HCT116 (cell line): ENCODE results near the gene TM7SF3. TPM values are rescaled to one million over a fixed set of nuclear protein-coding genes. Genes with fewer than 3 reads are reported as not detected.

Source experiments
- ATAC-seq: fragments of 200-7000 bp; cut with Tn5 transposase; 2 replicates; pipeline ENCODE4 v1.9.1; 2020; ENCODE audit warnings: mild to moderate bottlenecking, moderate library complexity
- BruUV-seq: library from RNA; stranded (reverse); fragments of 400-500 nt; replicated peaks from 2 replicates; lab custom pipeline; 2021; lab: Mats Ljungman, UMichigan
- CTCF ChIA-PET: fragments of 300-600 bp; sonication (Branson Sonifier 250); formaldehyde crosslinking; loops from one replicate; lab custom pipeline; 2021; ENCODE audit warnings: antibody characterized with exemption; lab: Charles Lee
- POLR2A ChIA-PET: fragments of 300-600, 350-600 bp; sonication (Branson Sonifier 250); formaldehyde crosslinking; loops from one replicate; lab custom pipeline; 2021; ENCODE audit warnings: antibody characterized with exemption; lab: Charles Lee
- RAD21 ChIA-PET, 2 experiments: fragments of 300-600 bp; sonication (Branson Sonifier 250); formaldehyde crosslinking; loops; one replicate each; lab custom pipeline; 2023; ENCODE audit warnings: low total read pairs in 2 of 2; ENCODE audit not compliant: uncharacterized antibody in 2 of 2, unreplicated experiment in 2 of 2, low non-redundant PET in 1 of 2; lab: Charles Lee
- DNase-seq: peaks from one replicate; pipeline ENCODE4 v3.0.0-alpha.2; 2010; ENCODE audit warnings: low read depth, low spot score
- H2AFZ ChIP-seq: fragments of 200-600 bp; shearing (Covaris generic), sonication (generic); 2 replicates; pipeline ENCODE4 v1.6.1; 2017; ENCODE audit warnings: low read depth, mixed run types, mixed read lengths, antibody characterized with exemption, low read length; ENCODE audit not compliant: poor library complexity, severe bottlenecking
- H3K27ac ChIP-seq: 2 replicates; pipeline ENCODE4 v1.5.1; 2012; ENCODE audit warnings: low read depth, low read length
- H3K27me3 ChIP-seq: fragments of 200-600 bp; sonication (generic); 2 replicates; pipeline ENCODE4 v1.6.1; 2016; ENCODE audit warnings: mixed run types, low read length, mixed read lengths; ENCODE audit not compliant: insufficient read depth
- H3K36me3 ChIP-seq, 2 experiments: fragments of 200-500 bp in 1 of 2; fragments of 200-600 bp in 1 of 2; sonication (Bioruptor generic) in 1 of 2; sonication (generic) in 1 of 2; 2 replicates each; pipeline versions ENCODE4 v1.5.1 to v1.6.1; 2014 to 2016; ENCODE audit warnings: low read length in 2 of 2, inconsistent platforms in 1 of 2, mixed read lengths in 1 of 2, mixed run types in 1 of 2; ENCODE audit not compliant: insufficient read depth in 2 of 2, control insufficient read depth in 1 of 2
- H3K4me1 ChIP-seq, 2 experiments: fragments of 200-600 bp in 1 of 2; sonication (generic) in 1 of 2; 2 replicates each; pipeline versions ENCODE4 v1.5.1 to v1.6.1; 2012 to 2017; ENCODE audit warnings: low read length in 2 of 2, inconsistent platforms in 1 of 2, mild to moderate bottlenecking in 1 of 2, mixed read lengths in 1 of 2, mixed run types in 1 of 2, moderate library complexity in 1 of 2; ENCODE audit not compliant: insufficient read depth in 2 of 2, control insufficient read depth in 1 of 2
- H3K4me2 ChIP-seq: fragments of 200-600 bp; sonication (generic); 2 replicates; pipeline ENCODE4 v1.6.1; 2017; ENCODE audit warnings: mixed run types, low read length, mixed read lengths
- H3K4me3 ChIP-seq, 2 experiments: fragments of 200-600 bp in 1 of 2; sonication (generic) in 1 of 2; replicated peaks in 1 of 2; 2 replicates each; pipeline ENCODE4 v1.5.1; 2011 to 2016; ENCODE audit warnings: low read length in 2 of 2, control low read depth in 1 of 2, low read depth in 1 of 2, mild to moderate bottlenecking in 1 of 2, mixed read lengths in 1 of 2, mixed run types in 1 of 2
- H3K79me2 ChIP-seq: fragments of 200-600 bp; sonication (generic); 2 replicates; pipeline ENCODE4 v1.6.1; 2017; ENCODE audit warnings: mild to moderate bottlenecking, mixed run types, low read length, moderate library complexity, mixed read lengths; ENCODE audit not compliant: insufficient read depth
- H3K9ac ChIP-seq: fragments of 200-600 bp; sonication (generic); 2 replicates; pipeline ENCODE4 v1.6.1; 2016; ENCODE audit warnings: low read length, mixed read lengths
- H3K9me2 ChIP-seq: fragments of 200-600 bp; sonication (generic), shearing (Covaris generic); 2 replicates; pipeline ENCODE4 v1.6.1; 2017; ENCODE audit warnings: mixed run types, mild to moderate bottlenecking, moderate library complexity; ENCODE audit not compliant: insufficient read depth
- H3K9me3 ChIP-seq, 2 experiments: fragments of 200-500 bp in 1 of 2; fragments of 200-600 bp in 1 of 2; sonication (Bioruptor generic) in 1 of 2; sonication (generic) in 1 of 2; 2 replicates each; pipeline ENCODE4 v1.6.1; 2014 to 2017; ENCODE audit warnings: low read length in 2 of 2, mixed read lengths in 2 of 2, inconsistent platforms in 1 of 2, low read depth in 1 of 2, mild to moderate bottlenecking in 1 of 2, mixed run types in 1 of 2, moderate library complexity in 1 of 2; ENCODE audit not compliant: control insufficient read depth in 1 of 2, insufficient read depth in 1 of 2
- H4K20me1 ChIP-seq: fragments of 200-600 bp; sonication (generic), shearing (Covaris generic); 2 replicates; pipeline ENCODE4 v1.6.1; 2017; ENCODE audit warnings: mixed run types, mild to moderate bottlenecking, moderate library complexity; ENCODE audit not compliant: insufficient read depth
- EGR1 ChIP-seq: IDR thresholded peaks from 2 replicates; pipeline ENCODE4 v1.6.1; 2012; ENCODE audit warnings: low read depth
- ELF1 ChIP-seq: IDR thresholded peaks from 2 replicates; pipeline ENCODE4 v1.6.1; 2012; ENCODE audit warnings: low read depth, borderline replicate concordance
- EZH2 ChIP-seq: fragments of 200-600 bp; sonication (generic); IDR thresholded peaks from 2 replicates; pipeline ENCODE4 v1.6.1; 2017; ENCODE audit warnings: antibody characterized with exemption, mixed run types
- EZH2phosphoT487 ChIP-seq: fragments of 200-600 bp; IDR thresholded peaks from 2 replicates; pipeline ENCODE4 v1.6.1; 2018; ENCODE audit warnings: antibody characterized with exemption, borderline replicate concordance
- FOSL1 ChIP-seq: IDR thresholded peaks from 2 replicates; pipeline ENCODE4 v1.6.1; 2012; ENCODE audit warnings: low read depth
- JUND ChIP-seq: IDR thresholded peaks from 2 replicates; pipeline ENCODE4 v1.6.1; 2012
- POLR2A ChIP-seq: IDR thresholded peaks from 2 replicates; pipeline ENCODE4 v1.7.0; 2011; ENCODE audit warnings: borderline replicate concordance; ENCODE audit not compliant: insufficient read depth, insufficient read length; ENCODE audit errors: extremely low read depth
- POLR2AphosphoS5 ChIP-seq: IDR thresholded peaks from 2 replicates; pipeline ENCODE4 v1.6.1; 2011; ENCODE audit warnings: mild to moderate bottlenecking, low read depth, low read length, moderate library complexity
- RAD21 ChIP-seq: IDR thresholded peaks from 2 replicates; pipeline ENCODE4 v1.6.1; 2012; ENCODE audit warnings: low read depth, mild to moderate bottlenecking
- SRF ChIP-seq: IDR thresholded peaks from 2 replicates; pipeline ENCODE4 v1.6.1; 2012; ENCODE audit warnings: low read depth
- YY1 ChIP-seq: IDR thresholded peaks from 2 replicates; pipeline ENCODE4 v1.6.1; 2011; ENCODE audit warnings: low read length, low read depth, moderate library complexity, mild to moderate bottlenecking; ENCODE audit not compliant: insufficient replicate concordance; ENCODE audit errors: extremely low read depth
- ZNF274 ChIP-seq: fragments of 200-500 bp; sonication (Bioruptor generic); IDR thresholded peaks from 2 replicates; pipeline ENCODE4 v1.6.1; 2014; ENCODE audit warnings: mild to moderate bottlenecking, low read depth, low read length, inconsistent platforms
- intact Hi-C: fragments of 100-400 bp; cut with micrococcal nuclease; formaldehyde crosslinking; loops from 2 replicates; pipeline ENCODE4 v1.10.0; 2022
- total RNA-seq: library from RNA; stranded (reverse); gene quantifications from one replicate; pipeline ENCODE4 v1.2.1, GENCODE V29; 2021; ENCODE audit not compliant: unreplicated experiment
- TF ChIP-seq, protein P1 (sequence below): IDR thresholded peaks from 2 replicates; pipeline ENCODE4 v1.6.1; 2011; ENCODE audit warnings: mild to moderate bottlenecking, low read length, moderate library complexity; ENCODE audit not compliant: insufficient replicate concordance; ENCODE audit errors: extremely low read depth
- TF ChIP-seq, protein P2 (sequence below): IDR thresholded peaks from 2 replicates; pipeline ENCODE4 v1.6.1; 2012; ENCODE audit warnings: low read depth
- TF ChIP-seq, protein P3 (sequence below): IDR thresholded peaks from 2 replicates; pipeline ENCODE4 v1.6.1; 2012

Gene TM7SF3
- total RNA-seq, 1 experiment from 2014 or later, result 46.5 TPM

DNA sequence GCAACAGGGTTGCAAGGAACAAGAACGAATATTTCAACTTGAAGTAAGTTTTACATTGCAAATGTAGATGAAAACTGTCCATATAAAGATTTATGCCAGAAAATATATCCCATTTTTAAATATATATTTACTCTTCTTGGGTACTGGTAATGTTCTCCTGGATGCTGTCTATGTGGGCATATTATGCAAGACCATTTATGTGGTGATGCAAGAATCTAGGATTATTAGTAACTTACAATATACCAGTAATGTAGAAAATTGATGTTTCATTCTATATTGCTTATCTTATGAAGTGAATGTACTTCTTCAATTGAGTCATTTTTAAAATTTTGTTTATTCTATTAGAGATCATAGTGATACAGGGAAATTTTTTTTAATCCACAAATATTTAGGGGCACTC lies 50.8 kb downstream of the TM7SF3 start:
- no TSS peak for BruUV-seq
- no peak for DNase-seq
- CTCF ChIA-PET, result no interaction called here

DNA sequence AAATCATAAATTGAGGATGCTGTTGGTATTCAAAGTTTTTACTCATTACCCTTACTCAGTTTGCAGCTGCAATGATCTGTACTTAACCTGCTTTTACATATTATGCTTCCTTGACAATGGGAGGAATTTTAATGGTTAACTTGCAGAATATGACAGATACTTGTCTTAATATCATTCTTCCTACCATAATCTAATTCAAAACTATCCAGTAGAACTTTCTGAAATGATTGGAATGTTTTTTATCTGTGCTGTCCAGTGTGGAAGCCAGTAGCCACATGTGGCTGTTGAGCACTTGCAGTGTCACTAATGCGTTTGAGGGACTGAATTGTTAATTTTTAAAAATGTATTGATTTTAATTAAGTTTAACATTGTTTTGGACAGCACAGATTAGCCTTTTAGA lies 52.4 kb downstream of the TM7SF3 start:
- no peak for TF ChIP-seq YY1
- TF ChIP-seq, protein P1, sequence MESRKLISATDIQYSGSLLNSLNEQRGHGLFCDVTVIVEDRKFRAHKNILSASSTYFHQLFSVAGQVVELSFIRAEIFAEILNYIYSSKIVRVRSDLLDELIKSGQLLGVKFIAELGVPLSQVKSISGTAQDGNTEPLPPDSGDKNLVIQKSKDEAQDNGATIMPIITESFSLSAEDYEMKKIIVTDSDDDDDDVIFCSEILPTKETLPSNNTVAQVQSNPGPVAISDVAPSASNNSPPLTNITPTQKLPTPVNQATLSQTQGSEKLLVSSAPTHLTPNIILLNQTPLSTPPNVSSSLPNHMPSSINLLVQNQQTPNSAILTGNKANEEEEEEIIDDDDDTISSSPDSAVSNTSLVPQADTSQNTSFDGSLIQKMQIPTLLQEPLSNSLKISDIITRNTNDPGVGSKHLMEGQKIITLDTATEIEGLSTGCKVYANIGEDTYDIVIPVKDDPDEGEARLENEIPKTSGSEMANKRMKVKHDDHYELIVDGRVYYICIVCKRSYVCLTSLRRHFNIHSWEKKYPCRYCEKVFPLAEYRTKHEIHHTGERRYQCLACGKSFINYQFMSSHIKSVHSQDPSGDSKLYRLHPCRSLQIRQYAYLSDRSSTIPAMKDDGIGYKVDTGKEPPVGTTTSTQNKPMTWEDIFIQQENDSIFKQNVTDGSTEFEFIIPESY, result no peak
- TF ChIP-seq POLR2A, result no peak
- TF ChIP-seq RAD21, result no peak
- TF ChIP-seq ZNF274, result no peak
- TF ChIP-seq POLR2AphosphoS5, result no peak
- TF ChIP-seq ELF1, result no peak
- TF ChIP-seq EGR1, result no peak
- TF ChIP-seq, protein P2, sequence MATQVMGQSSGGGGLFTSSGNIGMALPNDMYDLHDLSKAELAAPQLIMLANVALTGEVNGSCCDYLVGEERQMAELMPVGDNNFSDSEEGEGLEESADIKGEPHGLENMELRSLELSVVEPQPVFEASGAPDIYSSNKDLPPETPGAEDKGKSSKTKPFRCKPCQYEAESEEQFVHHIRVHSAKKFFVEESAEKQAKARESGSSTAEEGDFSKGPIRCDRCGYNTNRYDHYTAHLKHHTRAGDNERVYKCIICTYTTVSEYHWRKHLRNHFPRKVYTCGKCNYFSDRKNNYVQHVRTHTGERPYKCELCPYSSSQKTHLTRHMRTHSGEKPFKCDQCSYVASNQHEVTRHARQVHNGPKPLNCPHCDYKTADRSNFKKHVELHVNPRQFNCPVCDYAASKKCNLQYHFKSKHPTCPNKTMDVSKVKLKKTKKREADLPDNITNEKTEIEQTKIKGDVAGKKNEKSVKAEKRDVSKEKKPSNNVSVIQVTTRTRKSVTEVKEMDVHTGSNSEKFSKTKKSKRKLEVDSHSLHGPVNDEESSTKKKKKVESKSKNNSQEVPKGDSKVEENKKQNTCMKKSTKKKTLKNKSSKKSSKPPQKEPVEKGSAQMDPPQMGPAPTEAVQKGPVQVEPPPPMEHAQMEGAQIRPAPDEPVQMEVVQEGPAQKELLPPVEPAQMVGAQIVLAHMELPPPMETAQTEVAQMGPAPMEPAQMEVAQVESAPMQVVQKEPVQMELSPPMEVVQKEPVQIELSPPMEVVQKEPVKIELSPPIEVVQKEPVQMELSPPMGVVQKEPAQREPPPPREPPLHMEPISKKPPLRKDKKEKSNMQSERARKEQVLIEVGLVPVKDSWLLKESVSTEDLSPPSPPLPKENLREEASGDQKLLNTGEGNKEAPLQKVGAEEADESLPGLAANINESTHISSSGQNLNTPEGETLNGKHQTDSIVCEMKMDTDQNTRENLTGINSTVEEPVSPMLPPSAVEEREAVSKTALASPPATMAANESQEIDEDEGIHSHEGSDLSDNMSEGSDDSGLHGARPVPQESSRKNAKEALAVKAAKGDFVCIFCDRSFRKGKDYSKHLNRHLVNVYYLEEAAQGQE, result no peak
- TF ChIP-seq JUND, result no peak
- no peak for TF ChIP-seq EZH2
- TF ChIP-seq SRF, result no peak
- no peak for TF ChIP-seq EZH2phosphoT487
- TF ChIP-seq, protein P3, sequence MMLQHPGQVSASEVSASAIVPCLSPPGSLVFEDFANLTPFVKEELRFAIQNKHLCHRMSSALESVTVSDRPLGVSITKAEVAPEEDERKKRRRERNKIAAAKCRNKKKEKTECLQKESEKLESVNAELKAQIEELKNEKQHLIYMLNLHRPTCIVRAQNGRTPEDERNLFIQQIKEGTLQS, result no peak
- Histone ChIP-seq H3K79me2 (no peaks in the 10 kb centered on the region), H3K4me2 (no peak overlapping the region), H3K27me3 (no peaks in the 10 kb centered on the region), H3K9ac (no peak overlapping the region), H3K9me3 (no peaks in the 10 kb centered on the region), H3K4me1 (no peaks in the 10 kb centered on the region), H3K27ac (no peak overlapping the region), H2AFZ (no peak overlapping the region), H3K9me2 (no peaks in the 10 kb centered on the region), H4K20me1 (no peaks in the 10 kb centered on the region; the same call in 1 of the 2 replicates), H3K36me3 (peaks cover 16 to 28% of the 10 kb centered on the region in 2 experiments), H3K4me3 (no peak overlapping the region)
- POLR2A ChIA-PET, result no interaction called here
- CTCF ChIA-PET, result no interaction called here
- intact Hi-C loops, result no loop called here
- no peak for DNase-seq
- RAD21 ChIA-PET, result no interaction called here
- no peak for ATAC-seq
- no TSS peak for BruUV-seq

More for the DNA sequence above, 50.8 kb downstream of the TM7SF3 start:
- Histone ChIP-seq H4K20me1 (no peaks in the 10 kb centered on the region; the same call in 1 of the 2 replicates), H3K79me2 (no peaks in the 10 kb centered on the region), H3K9me3 (no peaks in the 10 kb centered on the region), H2AFZ (no peak overlapping the region), H3K9me2 (no peaks in the 10 kb centered on the region), H3K4me1 (no peaks in the 10 kb centered on the region), H3K4me2 (no peak overlapping the region), H3K4me3 (no peak overlapping the region), H3K27ac (no peak overlapping the region), H3K9ac (no peak overlapping the region), H3K36me3 (peaks cover 6 to 18% of the 10 kb centered on the region in 2 experiments; a peak in 2 of 4 replicates), H3K27me3 (no peaks in the 10 kb centered on the region)
- TF ChIP-seq JUND (no peak), FOSL1 (no peak), POLR2A (no peak), RAD21 (no peak)
- intact Hi-C loops, result no loop called here
- POLR2A ChIA-PET, result no interaction called here
- ATAC-seq, result no peak
- RAD21 ChIA-PET, result no interaction called here
